Putamen (tissue), 1 donor: ENCODE data around the gene DNAH8.

Experiments used
- DNase-seq: peaks from one replicate; pipeline ENCODE4 v3.0.0-alpha.2; 2016; ENCODE audit warnings: low spot score

Gene DNAH8

DNA sequence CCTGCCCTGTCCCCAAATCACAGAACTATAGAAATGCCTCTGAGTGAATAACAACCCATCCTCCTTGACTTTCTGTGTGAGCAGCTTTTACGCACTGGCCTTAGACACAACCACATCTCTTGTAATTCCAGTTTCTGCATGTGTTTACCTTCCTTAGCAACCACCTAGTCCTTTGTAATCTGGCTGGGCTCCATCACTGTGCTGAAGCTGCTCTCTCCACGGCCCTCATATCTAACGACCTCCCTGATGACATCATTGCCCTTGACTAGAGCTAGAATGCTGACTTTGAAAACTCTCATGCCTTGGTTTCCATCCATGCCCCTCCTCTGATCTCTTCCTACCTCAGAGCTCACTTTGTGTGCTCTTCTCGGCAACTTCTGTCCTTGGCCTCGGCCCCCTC, 303.0 kb downstream of the DNAH8 start:
- no peak for DNase-seq

GRCh38 chr6:39020136-39020535, 305.0 kb downstream of the DNAH8 start:
- DNase-seq = no peak

- no peak for DNase-seq
Observed at GRCh38 chr6:39021041-39021440, 305.9 kb downstream of the DNAH8 start.

- DNase-seq = no peak
Observed at GRCh38 chr6:39021779-39022178, 306.7 kb downstream of the DNAH8 start.

DNA sequence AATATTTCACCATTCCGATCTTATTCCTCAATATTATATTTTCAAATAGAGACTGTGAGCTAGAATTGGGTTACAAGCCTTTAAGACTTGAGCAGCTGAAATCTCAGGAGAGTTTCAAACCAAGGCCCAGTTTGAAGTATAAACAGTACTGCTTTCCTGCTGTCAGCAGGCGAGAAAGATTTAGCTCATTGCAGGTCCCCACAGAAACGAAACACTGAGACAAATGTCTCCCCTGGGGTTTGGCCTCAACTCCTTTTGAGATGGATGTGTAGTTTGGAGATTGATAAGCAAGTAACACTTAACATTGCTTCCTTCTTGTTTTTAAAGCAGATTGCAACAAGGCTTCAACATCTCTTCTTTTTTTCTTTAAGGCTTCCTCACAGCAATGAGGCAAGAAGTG, 311.1 kb downstream of the DNAH8 start:
- DNase-seq = no peak

- DNase-seq = no peak
Observed at GRCh38 chr6:39029156-39030011, 314.3 kb downstream of the DNAH8 start.

- DNase-seq = no peak
Observed at GRCh38 chr6:39035681-39036080, 320.6 kb downstream of the DNAH8 start.

- DNase-seq = no peak
Observed at GRCh38 chr6:39037082-39037508, 322.0 kb downstream of the DNAH8 start.

- DNase-seq = no peak
Observed at GRCh38 chr6:39037707-39038106, 322.6 kb downstream of the DNAH8 start.

DNA sequence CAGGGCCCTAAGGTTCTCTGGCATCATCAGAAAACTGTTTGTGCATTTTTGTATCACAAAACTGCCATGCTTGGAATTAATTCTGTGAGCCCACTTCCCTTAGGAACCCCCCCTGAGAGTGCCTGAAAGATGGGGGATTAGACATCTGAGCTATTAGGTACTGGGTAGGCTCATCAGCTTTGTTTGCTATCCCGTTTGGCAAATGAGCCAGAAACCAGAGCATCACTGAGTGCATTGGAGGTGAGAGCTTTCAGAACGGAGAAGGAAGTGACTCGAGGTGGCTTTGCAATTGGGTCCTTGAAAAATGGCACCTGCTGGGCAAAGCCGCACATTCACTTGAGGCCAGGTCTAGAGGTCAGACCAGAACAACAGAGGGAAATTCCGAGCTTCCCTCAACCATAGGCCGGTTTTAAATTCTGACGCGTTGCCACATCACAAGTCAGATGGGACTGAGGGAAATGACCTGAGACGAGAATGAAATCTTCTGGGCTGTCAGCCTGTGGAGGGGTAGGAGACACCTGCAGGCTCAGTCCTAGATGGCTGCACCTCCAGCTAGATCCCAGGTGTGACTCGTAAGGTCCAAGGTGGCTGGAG, 325.1 kb downstream of the DNAH8 start:
- no peak for DNase-seq

- DNase-seq = no peak
Observed at GRCh38 chr6:39041072-39041471, 326.0 kb downstream of the DNAH8 start.

DNA sequence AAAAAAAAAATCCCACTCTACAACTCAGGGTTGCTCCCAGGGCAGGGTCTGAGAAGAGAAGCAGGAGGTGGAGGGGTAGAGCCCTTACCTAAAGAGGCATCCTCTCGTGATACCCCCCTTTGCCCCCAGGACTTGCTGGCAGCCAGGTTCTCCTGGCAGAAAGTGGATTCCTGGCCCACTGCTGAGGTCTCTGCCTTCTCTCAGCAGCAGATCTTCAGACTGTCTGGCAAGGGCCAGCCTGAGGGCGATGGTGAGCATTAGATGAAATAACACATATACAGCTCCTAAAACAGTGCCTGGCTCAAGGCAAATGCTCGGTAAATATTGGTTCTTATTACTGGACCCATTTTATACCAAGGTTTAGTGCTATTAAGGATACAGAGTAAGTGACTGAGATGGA, 328.7 kb downstream of the DNAH8 start:
- DNase-seq = no peak

GRCh38 chr6:39044181-39044580, 329.1 kb downstream of the DNAH8 start:
- no peak for DNase-seq

GRCh38 chr6:39047434-39048327, 332.6 kb downstream of the DNAH8 start:
- no peak for DNase-seq

DNA sequence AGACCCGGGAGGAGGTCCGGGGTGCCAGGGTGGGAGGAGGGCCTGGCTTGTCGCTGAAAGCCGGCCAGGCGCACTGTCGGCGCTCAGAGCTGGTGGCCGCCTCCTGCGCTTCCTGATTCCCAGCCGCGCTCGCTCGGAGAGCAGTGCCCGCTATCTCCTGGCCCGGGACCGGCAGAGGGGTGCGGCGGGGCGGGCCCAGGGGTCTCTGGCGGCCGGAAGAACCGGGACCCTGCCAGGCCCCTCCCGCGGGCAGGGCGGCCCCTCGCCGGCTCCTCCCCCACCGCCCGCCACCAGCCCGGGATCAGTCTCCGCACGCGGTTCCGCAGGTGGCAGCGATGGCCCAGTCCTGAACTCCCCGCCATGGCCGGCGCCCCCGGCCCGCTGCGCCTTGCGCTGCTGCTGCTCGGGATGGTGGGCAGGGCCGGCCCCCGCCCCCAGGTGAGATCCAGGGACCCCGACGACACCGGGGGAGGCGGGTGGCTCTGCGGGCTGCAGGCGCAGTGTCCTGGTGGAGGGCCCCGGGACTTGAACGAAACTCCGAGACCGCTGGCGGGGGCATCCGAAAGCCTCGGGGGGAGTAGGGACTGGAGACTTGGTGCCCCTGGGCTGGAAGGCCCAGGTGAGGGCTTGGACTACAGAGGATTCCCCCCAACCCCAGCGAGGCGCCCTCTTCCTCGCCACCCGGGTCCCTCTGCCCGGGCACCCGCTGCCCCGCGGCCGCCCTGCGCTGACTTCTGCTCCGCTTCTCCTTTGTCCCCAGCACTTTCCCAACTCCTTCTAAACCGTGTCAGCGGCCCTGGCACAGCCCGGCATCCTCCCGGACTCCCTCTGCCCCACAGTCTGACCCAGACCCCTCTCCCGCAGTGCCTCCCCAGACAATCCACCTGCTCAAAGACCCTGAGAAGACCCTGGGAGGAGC, 333.6 kb downstream of the DNAH8 start, which contains the start of gene GLP1R:
TSS of gene GLP1R (plus strand) at position 301 of the 919 bp plus-strand sequence. CDS start at position 361, 60 bp downstream.
- DNase-seq = no peak

DNA sequence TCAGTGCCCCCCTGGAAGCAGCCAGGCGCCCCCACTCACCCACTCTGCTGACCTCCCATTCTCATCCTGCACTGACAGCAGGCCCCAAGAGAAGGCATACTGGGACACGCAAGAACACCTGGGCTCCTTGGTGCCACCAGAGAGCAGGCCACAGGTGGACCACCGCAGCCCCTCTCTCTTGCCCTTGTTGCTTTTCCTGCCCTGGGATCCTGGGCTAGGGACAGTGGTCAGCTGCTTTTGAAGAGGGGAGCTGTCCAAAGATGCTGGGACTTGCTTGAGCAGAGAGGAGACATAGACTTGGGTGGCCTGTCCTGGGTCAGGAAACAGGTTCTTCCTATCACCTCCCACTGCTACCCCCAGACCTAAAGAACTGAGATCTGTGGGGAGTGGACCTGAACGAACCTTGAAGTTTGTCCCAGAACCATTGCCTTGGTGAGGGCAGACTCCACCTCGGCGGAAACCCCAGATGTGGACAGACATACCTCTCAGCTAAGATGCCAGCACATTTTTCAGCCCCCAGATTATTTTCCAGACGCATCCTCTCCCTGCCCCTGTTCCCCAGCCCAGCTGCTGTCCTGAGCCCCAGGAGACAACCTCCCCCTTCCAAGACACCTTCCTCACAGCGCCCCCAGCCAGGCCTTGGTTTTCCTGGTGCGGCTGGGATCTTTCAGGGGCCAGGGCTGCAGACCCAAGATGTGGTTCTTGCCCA, 334.6 kb downstream of the DNAH8 start:
- no peak for DNase-seq

- DNase-seq = no peak
Observed at GRCh38 chr6:39050453-39051112, 335.5 kb downstream of the DNAH8 start.

GRCh38 chr6:39051399-39052122, 336.4 kb downstream of the DNAH8 start:
- DNase-seq = no peak

GRCh38 chr6:39053016-39053624, 338.0 kb downstream of the DNAH8 start:
- DNase-seq = no peak
